ENCODE results near the gene TENT4A.
"Not testable (repeated sequence)": the region's sequence is repeated elsewhere in the genome, so short reads cannot be mapped to it uniquely, and the experiment has no call there.

Gene TENT4A

DNA sequence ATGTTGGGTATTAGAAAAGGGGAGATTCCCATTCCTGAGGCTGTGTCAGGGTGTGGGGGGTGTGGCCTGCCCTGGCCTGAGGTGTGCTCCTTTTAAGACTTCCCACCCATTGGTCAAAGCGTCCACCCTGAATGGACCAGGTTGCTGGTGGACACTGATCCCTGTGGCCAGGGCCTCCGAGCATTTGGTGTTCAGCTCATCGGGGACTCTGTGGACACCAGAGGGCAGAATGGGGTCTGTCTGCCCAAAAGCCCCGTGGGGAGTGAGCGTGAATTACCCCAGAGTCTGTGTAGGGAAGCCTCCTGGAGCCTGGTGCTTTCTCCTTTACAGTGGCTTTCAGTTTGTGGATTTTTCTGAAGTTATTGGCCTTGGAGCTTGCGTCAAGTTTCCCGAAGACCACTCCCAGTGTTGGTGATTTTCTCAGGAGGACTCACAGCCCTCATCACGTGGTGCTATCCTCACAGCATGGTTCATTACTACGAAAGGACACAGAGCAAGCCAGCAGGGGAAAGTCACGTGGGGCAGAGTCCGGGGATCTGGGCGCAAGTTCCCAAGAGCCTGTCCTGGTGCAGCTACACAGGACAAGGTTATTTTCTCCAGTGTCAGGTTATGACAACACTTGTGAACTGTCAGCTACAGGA, 55.5 kb downstream of the TENT4A start:
- no peak for TF ChIP-seq CTCF (IDR thresholded peaks at IDR 0.05; ENCODE audit: low read depth, low read length)
- DNase-seq (ENCODE audit: extremely low read depth, low read depth), result no peak

DNA sequence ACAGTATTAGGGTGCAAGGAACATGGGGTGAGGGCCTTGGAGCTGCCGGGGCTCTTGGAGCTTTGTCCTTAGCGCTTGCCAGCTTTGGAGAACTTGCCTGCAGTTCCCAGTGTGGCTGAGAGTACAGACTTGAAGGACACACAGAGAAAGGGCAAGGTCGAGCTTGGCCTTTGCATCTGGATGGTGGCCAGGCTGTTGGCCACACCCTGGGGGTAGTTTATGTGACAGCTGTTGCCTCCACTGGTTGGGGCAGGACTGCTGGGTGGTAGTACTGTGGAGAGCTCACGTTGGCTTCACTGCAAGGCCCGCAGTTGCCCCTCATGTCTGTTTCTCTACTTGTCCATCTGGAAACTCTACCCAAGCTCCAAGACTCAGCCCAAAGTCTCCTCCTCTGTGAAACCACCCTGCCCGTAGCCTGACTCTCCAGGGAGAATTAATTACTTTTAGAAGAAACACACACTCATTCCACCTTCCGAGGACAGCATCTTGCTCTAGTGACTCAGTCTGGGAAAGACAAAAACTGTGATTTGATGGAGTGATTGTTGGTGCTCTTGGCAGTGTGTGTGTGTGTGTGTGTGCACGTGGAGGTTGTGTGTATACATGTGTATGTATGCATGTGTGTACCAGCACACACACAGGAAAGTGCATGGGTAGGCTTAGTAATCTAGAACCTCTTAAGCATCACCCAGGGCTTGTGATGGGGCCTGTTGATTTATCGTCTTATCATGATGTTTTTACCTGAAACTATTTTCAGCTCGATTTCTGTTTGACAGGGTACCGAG, 57.8 kb downstream of the TENT4A start:
- no peak for DNase-seq (ENCODE audit: extremely low read depth, low read depth)

GRCh38 chr5:6772886-6773285, 59.7 kb downstream of the TENT4A start:
- no peak for TF ChIP-seq CTCF (IDR thresholded peaks at IDR 0.05; ENCODE audit: low read depth, low read length)
- no peak for DNase-seq (ENCODE audit: extremely low read depth, low read depth)

More for the DNA sequence above, 57.8 kb downstream of the TENT4A start:
- TF ChIP-seq CTCF (IDR thresholded peaks at IDR 0.05; ENCODE audit: low read depth, low read length), result no peak

DNA sequence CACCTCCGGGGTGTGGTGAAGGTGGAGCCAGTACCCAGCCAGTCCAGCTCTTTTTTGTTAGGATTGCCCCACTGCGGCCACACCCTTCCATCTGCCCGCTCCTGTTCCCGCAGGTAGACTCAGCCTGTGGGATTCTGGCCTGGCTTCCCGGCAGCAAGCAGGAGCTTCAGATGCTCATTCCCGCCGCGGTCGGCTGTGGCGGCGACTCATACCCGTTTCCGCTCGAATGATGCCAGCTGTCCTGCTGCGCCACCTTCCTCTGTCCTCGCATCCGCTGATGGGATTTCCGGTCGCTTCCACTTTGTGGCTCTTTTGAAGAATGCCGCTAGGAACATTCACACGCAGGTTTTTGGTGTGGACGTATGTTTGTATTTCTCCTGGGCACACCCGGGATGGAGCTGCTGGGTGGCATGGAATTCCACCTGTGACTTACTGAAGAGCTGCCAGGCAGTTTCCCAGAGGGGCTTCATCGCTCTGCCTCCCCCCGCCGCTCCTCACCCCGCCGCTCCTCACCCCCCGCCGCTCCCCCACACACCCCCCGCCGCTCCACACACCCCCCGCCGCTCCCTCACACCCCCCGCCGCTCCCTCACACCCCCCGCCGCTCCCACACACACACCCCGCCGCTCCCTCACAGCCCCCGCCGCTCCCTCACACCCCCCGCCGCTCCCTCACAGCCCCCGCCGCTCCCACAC, 60.3 kb downstream of the TENT4A start:
- no peak for DNase-seq (ENCODE audit: extremely low read depth, low read depth)
- TF ChIP-seq CTCF (IDR thresholded peaks at IDR 0.05; ENCODE audit: low read depth, low read length), result no peak

GRCh38 chr5:6774207-6774606, 61.0 kb downstream of the TENT4A start:
- DNase-seq (ENCODE audit: extremely low read depth, low read depth), result not testable (repeated sequence)

DNA sequence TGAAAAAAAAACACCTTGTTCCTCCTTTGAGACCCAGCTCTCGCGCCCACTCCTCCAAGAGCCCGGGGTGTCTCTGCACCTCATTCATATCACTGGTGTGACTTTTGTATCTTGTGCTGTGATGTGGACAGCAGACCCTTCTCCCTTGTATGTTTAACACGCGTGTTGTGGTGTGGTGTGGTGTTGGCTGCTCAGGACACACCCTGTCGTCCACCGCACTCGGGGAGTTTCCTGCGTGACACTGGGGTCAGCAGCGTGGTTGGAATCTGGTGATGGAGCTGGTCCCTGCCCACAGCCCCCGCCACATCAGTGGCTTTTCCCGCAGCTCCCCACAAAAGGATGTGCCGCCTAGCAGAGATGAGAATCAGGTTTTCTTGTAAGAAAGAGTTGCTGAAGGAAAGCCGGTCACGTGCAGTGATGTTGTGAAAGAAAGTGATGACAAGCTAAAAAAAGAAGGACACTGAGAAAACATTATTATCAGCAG, 61.5 kb downstream of the TENT4A start:
- no peak for TF ChIP-seq CTCF (IDR thresholded peaks at IDR 0.05; ENCODE audit: low read depth, low read length)
- DNase-seq (ENCODE audit: extremely low read depth, low read depth), result no peak

DNA sequence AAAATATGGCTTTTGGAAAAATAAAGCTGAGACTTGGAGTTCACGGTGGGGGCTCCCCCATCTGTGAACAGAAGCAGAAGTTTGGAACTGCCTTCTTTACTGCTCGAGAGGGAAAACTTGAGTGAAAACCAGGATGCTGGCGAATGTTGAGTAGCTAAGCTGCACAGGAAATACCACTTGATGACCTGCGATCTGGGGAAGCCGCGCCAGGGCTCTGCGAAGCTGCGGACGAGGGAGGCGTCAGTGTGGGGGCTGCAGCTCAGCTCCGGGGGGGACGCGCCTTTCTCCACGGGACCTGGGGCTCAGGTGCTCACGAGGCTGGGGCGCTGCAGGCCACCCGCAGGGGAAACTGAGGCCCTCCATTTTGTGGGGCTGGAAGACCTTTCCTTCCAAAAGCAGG, 62.3 kb downstream of the TENT4A start:
- no peak for DNase-seq (ENCODE audit: extremely low read depth, low read depth)
- no peak for TF ChIP-seq CTCF (IDR thresholded peaks at IDR 0.05; ENCODE audit: low read depth, low read length)

Data from AG09319 (cell line).